ENCODE results near the gene BRD3.
A peak's percentile ranks its signal among the peaks of the same experiment; 100 is the strongest.

The BRD3 gene

DNA sequence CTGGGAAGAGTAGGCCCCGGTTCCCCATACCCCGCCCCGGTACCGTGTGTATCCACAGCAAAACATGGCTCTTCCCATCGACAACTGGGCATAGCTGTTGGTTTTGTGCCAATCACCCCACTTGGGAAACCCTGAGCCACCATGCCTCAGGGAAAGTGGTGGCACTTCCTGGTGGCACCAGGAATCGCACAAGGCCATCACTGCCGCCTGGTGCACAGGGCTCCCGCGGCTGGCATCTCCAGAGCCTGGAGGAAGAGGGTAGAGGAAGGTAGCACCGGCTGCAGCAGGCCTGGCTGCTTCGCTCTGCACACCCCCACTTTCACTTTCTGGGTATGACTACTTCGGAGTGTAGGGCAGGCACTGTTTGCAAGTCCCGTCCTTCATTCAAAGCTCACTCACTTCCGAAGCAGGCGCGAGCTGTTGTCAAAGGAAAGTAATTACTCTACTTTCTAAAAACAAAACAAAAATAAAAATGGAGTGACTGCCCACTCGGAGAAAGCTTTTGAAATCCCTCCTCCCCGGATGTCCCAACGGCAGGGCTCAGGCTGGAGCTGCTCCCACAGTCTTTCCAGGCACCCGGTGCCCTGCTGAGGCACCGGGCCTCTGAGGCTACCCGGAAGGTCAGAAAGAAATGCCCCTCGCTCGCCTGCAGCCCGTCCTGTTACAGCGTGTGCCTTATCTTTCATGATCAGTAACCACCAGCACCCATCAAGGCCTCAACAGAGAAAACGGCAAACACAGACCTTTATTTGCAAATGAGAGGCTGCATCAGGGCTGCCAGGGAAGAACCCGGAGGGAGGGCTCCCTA, 2.0 kb downstream of the BRD3 start:
- Histone ChIP-seq H3K4me3 (ENCODE audit: low read depth in 1 of 2, low read length in 1 of 2) (peak overlapping the region; percentile 68 to 80), H3K27ac (peak overlapping the region; percentile 100), H3K27me3 (peaks cover 19% of the 10 kb centered on the region), H3K9me3 (no peaks in the 10 kb centered on the region), H3K36me3 (peaks cover 5% of the 10 kb centered on the region), H3K4me1 (ENCODE audit: control insufficient read depth in 1 of 2, insufficient read depth in 1 of 2, low read depth in 1 of 2, low read length in 1 of 2) (peaks cover 37 to 42% of the 10 kb centered on the region in 2 experiments)
- TF ChIP-seq, protein P1, sequence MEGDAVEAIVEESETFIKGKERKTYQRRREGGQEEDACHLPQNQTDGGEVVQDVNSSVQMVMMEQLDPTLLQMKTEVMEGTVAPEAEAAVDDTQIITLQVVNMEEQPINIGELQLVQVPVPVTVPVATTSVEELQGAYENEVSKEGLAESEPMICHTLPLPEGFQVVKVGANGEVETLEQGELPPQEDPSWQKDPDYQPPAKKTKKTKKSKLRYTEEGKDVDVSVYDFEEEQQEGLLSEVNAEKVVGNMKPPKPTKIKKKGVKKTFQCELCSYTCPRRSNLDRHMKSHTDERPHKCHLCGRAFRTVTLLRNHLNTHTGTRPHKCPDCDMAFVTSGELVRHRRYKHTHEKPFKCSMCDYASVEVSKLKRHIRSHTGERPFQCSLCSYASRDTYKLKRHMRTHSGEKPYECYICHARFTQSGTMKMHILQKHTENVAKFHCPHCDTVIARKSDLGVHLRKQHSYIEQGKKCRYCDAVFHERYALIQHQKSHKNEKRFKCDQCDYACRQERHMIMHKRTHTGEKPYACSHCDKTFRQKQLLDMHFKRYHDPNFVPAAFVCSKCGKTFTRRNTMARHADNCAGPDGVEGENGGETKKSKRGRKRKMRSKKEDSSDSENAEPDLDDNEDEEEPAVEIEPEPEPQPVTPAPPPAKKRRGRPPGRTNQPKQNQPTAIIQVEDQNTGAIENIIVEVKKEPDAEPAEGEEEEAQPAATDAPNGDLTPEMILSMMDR (IDR thresholded peaks at IDR 0.05): no peak

DNA sequence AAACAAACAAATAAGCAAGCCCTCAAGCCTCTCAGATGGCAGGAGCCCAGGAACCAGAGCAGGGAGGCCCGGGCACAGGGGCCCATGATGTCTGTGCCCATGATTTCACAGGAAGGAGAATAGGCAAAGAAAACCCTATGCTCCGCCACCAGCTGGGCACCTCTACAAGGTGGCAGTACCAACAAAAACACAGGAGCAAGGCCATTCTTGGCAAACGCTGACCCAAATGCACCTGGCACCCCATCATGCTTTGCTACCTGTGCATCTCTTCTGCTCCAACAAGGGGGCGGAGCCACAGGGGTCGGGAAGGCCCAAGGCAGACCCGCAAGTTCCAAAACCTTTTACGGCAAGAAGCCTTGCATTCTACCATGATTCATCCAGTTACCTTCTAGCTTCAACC, 3.1 kb downstream of the BRD3 start:
- no peaks in the 10 kb centered on the region for H3K9me3 ChIP-seq
- H3K4me1 ChIP-seq (ENCODE audit: control insufficient read depth in 1 of 2, insufficient read depth in 1 of 2, low read depth in 1 of 2, low read length in 1 of 2): peaks cover 47% of the 10 kb centered on the region in 2 experiments
- peak overlapping the region in 1 of 2 experiments; percentile 68 for H3K4me3 ChIP-seq (ENCODE audit: low read depth in 1 of 2, low read length in 1 of 2)
- peaks cover 8% of the 10 kb centered on the region for H3K27me3 ChIP-seq
- TF ChIP-seq, protein P1 (IDR thresholded peaks at IDR 0.05): no peak
- H3K36me3 ChIP-seq: peaks cover 5% of the 10 kb centered on the region
- H3K27ac ChIP-seq: peak overlapping the region; percentile 100

DNA sequence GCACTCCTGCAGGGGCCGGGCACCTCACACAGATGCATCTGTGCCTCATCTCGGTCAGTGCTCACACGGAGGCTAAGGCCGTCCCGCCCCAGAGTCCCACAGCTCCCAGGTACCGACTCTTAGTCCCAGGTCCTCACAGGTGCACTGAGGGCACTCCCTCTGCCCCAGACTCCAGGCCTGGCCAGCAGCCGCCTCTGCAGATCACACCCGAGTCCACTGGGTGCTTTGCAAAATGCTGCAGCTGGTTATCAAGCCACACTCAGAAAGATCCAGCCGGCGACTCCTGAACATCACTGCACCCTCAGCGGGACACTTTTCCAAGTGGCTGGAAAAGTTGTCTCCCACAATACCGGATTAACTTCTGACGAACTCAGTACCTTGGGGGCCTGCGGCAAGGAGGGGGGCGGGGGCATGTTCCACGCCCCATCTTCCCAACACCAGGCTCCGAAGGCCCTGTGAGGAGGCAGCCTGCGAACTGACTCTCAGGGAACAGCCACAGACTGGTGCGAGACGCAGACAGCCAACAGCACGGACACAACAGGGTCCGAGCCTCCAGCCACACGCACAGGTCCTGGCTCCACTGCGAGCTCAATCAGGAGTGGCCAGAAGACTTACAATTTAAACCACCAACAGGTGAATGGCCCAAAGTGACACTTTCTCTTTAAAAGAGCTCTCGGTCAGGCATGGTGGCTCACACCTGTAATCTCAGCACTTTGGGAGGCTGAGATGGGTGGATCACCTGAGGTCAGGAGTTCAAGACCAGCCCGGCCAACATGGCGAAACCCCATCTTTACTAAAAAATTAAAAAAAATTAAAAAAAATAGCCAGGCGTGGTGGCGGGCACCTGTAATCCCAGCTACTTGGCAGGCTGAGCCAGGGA, 4.0 kb downstream of the BRD3 start:
- peaks cover 5% of the 10 kb centered on the region for H3K36me3 ChIP-seq
- H3K27ac ChIP-seq: no peak overlapping the region
- TF ChIP-seq, protein P1 (IDR thresholded peaks at IDR 0.05): no peak
- H3K9me3 ChIP-seq: no peaks in the 10 kb centered on the region
- peaks cover 42 to 43% of the 10 kb centered on the region in 2 experiments for H3K4me1 ChIP-seq (ENCODE audit: control insufficient read depth in 1 of 2, insufficient read depth in 1 of 2, low read depth in 1 of 2, low read length in 1 of 2)
- H3K27me3 ChIP-seq: no peaks in the 10 kb centered on the region
- H3K4me3 ChIP-seq (ENCODE audit: low read depth in 1 of 2, low read length in 1 of 2): no peak overlapping the region

DNA sequence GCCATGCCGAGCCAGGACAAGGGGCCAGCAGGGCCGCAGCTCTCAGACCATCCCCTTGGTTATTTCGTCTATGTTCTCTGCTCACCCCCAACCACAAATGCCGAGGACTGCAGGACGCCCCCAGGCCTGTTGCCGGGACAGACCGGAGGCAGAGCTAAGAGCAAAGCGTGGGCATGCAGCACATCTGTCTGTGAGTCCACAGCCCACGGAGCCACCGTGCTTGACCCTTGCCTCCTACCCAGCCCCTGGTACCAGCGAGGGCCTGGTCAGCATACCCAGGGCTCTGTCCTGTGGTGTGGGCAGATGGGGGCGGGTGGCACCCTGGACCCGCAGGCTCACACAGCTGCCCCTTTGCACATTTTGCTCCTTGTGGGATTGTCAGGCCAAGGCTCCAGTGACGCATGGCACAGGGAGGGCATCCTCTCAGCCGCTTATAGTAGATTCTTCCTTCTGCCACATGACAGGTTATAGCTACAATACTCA, 4.7 kb downstream of the BRD3 start:
- no peaks in the 10 kb centered on the region for H3K9me3 ChIP-seq
- TF ChIP-seq, protein P1 (IDR thresholded peaks at IDR 0.05): no peak
- H3K36me3 ChIP-seq: peaks cover 5% of the 10 kb centered on the region
- H3K27ac ChIP-seq: no peak overlapping the region
- peaks cover 40 to 42% of the 10 kb centered on the region in 2 experiments for H3K4me1 ChIP-seq (ENCODE audit: control insufficient read depth in 1 of 2, insufficient read depth in 1 of 2, low read depth in 1 of 2, low read length in 1 of 2)
- no peak overlapping the region for H3K4me3 ChIP-seq (ENCODE audit: low read depth in 1 of 2, low read length in 1 of 2)
- no peaks in the 10 kb centered on the region for H3K27me3 ChIP-seq

DNA sequence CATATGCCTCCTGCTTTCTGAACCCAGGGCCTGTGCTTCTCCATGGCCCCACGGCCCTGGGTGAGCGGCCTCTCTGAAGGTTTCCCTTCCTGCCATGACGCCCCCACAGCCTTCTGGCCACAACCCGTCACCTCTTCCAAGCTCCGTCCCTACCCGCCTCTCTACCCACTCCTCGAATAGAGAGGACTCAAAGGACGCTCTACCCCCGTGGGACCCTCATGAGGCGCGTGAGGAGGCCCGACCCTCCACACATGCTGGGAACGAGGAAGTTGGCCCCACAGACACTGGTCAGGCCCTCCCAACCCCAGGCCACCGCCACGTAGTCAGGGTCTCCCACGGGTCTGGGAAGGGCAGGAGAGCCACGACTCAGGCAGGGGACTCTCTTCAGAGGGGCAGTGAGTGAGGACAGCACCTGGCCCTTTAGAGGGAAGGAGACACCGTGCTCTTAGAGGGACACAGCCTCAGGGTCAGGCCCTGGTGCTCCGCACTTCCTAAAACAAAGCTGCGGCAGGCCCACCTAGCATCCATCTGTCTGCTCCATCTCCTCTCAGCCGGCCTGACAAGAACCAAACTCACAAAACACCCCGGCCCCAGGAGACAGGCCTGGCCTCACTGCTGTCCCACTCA, 5.3 kb downstream of the BRD3 start:
- Histone ChIP-seq H3K27ac (no peak overlapping the region), H3K36me3 (peaks cover 5% of the 10 kb centered on the region), H3K9me3 (no peaks in the 10 kb centered on the region), H3K4me1 (ENCODE audit: control insufficient read depth in 1 of 2, insufficient read depth in 1 of 2, low read depth in 1 of 2, low read length in 1 of 2) (peaks cover 40 to 42% of the 10 kb centered on the region in 2 experiments), H3K4me3 (ENCODE audit: low read depth in 1 of 2, low read length in 1 of 2) (no peak overlapping the region), H3K27me3 (no peaks in the 10 kb centered on the region)
- TF ChIP-seq, protein P1 (IDR thresholded peaks at IDR 0.05): no peak

Measured in neutrophil (primary cell).